Stomach (tissue), 9 donors: Measurements from ENCODE around the gene KRT86. TPM values are rescaled to one million over a fixed set of nuclear protein-coding genes. Genes with fewer than 3 reads are reported as not detected.

Experiments used
- DNase-seq, 2 donors: peaks; one replicate each; pipeline versions ENCODE4 v3.0.0 to v3.0.0-alpha.2; 2013 to 2019
- H3K27ac ChIP-seq, 5 donors: fragments of 200-600 bp in 4 of 5; sonication (generic) in 4 of 5; one replicate each; pipeline ENCODE4 v1.5.1; 2013 to 2019; ENCODE audit warnings: mild to moderate bottlenecking in 1 of 5, moderate library complexity in 1 of 5
- H3K27me3 ChIP-seq, 3 donors: fragments of 200-600 bp; sonication (generic); one replicate each; pipeline ENCODE4 v1.5.1; 2017 to 2019; ENCODE audit warnings: mixed run types in 1 of 3
- H3K36me3 ChIP-seq, 4 donors: fragments of 200-600 bp; sonication (generic); 1 replicate in 3 of 4; 2 replicates in 1 of 4; pipeline ENCODE4 v1.5.1; 2016 to 2019
- H3K4me1 ChIP-seq, 4 donors: fragments of 200-600 bp; sonication (generic); one replicate each; pipeline ENCODE4 v1.5.1; 2016 to 2019
- H3K4me3 ChIP-seq, 4 donors: fragments of 200-600 bp; sonication (generic) in 3 of 4; one replicate each; pipeline ENCODE4 v1.5.1; 2016 to 2019; ENCODE audit warnings: mild to moderate bottlenecking in 1 of 4
- H3K9me3 ChIP-seq, 4 donors: fragments of 200-600 bp; sonication (generic); one replicate each; pipeline ENCODE4 v1.5.1; 2016 to 2019
- EP300 ChIP-seq: sonication (generic); formaldehyde crosslinking; IDR thresholded peaks from one replicate; pipeline ENCODE4 v1.6.1; 2017; ENCODE audit warnings: antibody characterized with exemption
- POLR2A ChIP-seq, 4 donors: fragments of 450-650 bp; IDR thresholded peaks; one replicate each; pipeline ENCODE4 v1.6.1; 2016; ENCODE audit warnings: antibody characterized with exemption in 4 of 4, control low read depth in 2 of 4, mild to moderate bottlenecking in 1 of 4, moderate library complexity in 1 of 4
- POLR2AphosphoS5 ChIP-seq, 3 donors: sonication (generic); formaldehyde crosslinking; IDR thresholded peaks; one replicate each; pipeline ENCODE4 v1.6.1; 2016; ENCODE audit warnings: antibody characterized with exemption in 3 of 3
- WGBS, 5 donors: extraction: QIAGEN DNeasy Blood & Tissue Kit in 3 of 5; methylation state at CpG; one replicate each; pipeline versions ENCODE4 v1.1.5 to v1.1.7; 2013 to 2018; 5-methylcytosine and 5-hydroxymethylcytosine counted together
- intact Hi-C: fragments of 100-400 bp; cut with DNase I; formaldehyde crosslinking; loops from one replicate; pipeline ENCODE4 v1.15.1; 2023; ENCODE audit warnings: low total_unique reads
- polyA plus RNA-seq, 3 donors: library from polyadenylated mRNA; stranded (reverse); fragments of 200-250 nt; gene quantifications; one replicate each; pipeline ENCODE4 v1.2.3, GENCODE V29; 2013
- total RNA-seq, 5 donors: library from RNA; depleted of rRNA; stranded (reverse); fragments of >200 nt; gene quantifications; one replicate each; pipeline versions ENCODE4 v1.1.0 to v1.2.3, GENCODE V29; 2014 to 2016
- TF ChIP-seq, protein P1 (sequence below), 7 experiments: fragments of 450-650 bp in 4 of 7; fragments of 200-600 bp in 3 of 7; sonication (generic) in 3 of 7; IDR thresholded peaks; one replicate each; pipeline ENCODE4 v1.5.1; 2016 to 2019; ENCODE audit warnings: antibody characterized with exemption in 7 of 7, control low read depth in 2 of 7, mild to moderate bottlenecking in 1 of 7
- donor health status: healthy with polysubstance abuse.
- donor health status: Bipolar disorder and iron deficiency.
- donor health status: healthy.

The KRT86 gene
- total and polyA plus RNA-seq, 8 donors, result not detected

GRCh38 chr12:52231305-52232202 is 42.9 kb upstream of the KRT86 start:
- Histone ChIP-seq H3K27me3 (peaks cover 0 to 49% (median 20%) of the 10 kb centered on the region in 3 donors), H3K36me3 (no peaks in the 10 kb centered on the region), H3K4me1 (peaks cover 17 to 53% (median 42%) of the 10 kb centered on the region in 4 donors), H3K27ac (peak overlapping the region in 4 of 5 donors; percentile 24 to 66 (median 56)), H3K4me3 (no peak overlapping the region), H3K9me3 (no peaks in the 10 kb centered on the region)
- 40 to 60% (median 52%) methylated on average over 14 to 16 of the region's 16 CpGs for WGBS, 5 donors
- DNase-seq, result peak in 1 of 2 donors; percentile 72
- intact Hi-C loops, result no loop called here
- no peak for TF ChIP-seq EP300
- TF ChIP-seq, protein P1, sequence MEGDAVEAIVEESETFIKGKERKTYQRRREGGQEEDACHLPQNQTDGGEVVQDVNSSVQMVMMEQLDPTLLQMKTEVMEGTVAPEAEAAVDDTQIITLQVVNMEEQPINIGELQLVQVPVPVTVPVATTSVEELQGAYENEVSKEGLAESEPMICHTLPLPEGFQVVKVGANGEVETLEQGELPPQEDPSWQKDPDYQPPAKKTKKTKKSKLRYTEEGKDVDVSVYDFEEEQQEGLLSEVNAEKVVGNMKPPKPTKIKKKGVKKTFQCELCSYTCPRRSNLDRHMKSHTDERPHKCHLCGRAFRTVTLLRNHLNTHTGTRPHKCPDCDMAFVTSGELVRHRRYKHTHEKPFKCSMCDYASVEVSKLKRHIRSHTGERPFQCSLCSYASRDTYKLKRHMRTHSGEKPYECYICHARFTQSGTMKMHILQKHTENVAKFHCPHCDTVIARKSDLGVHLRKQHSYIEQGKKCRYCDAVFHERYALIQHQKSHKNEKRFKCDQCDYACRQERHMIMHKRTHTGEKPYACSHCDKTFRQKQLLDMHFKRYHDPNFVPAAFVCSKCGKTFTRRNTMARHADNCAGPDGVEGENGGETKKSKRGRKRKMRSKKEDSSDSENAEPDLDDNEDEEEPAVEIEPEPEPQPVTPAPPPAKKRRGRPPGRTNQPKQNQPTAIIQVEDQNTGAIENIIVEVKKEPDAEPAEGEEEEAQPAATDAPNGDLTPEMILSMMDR (IDR thresholded peaks at IDR 0.05), result no peak
- no peak for TF ChIP-seq POLR2A (IDR thresholded peaks at IDR 0.05)
- peak in 1 of 3 donors; percentile 4 for TF ChIP-seq POLR2AphosphoS5 (IDR thresholded peaks at IDR 0.05)

DNA sequence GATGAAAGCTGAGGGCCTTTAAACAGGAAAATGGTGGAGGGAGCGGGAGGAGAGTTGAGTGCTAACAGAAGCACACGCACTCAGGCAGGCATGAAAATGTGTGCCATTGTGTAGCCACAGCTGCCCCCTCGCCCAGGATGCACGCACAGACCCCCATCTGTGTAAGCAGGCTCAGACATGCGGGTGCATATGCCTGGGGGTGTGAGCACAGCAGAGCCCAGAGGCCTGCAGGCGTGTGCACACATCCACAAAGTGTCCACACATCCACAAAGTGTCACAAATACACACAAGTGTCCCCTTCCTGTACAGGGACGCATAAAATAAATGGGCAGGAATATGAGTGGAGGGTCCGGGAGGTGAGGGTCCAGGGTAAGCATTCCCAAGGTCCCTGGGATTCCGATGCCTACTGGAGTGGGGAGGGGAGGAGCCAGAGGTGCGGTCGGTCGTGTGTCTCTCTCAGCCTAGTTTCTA is 42.2 kb upstream of the KRT86 start:
- intact Hi-C loops, result no loop called here
- TF ChIP-seq POLR2A (IDR thresholded peaks at IDR 0.05), result no peak
- TF ChIP-seq, protein P1 (IDR thresholded peaks at IDR 0.05), result no peak
- no peak for TF ChIP-seq EP300
- no peak for TF ChIP-seq POLR2AphosphoS5 (IDR thresholded peaks at IDR 0.05)
- Histone ChIP-seq H3K27me3 (peaks cover 0 to 49% (median 20%) of the 10 kb centered on the region in 3 donors), H3K27ac (peak overlapping the region in 3 of 5 donors; percentile 47 to 66 (median 64)), H3K9me3 (no peaks in the 10 kb centered on the region), H3K36me3 (no peaks in the 10 kb centered on the region), H3K4me3 (no peak overlapping the region), H3K4me1 (peaks cover 17 to 53% (median 42%) of the 10 kb centered on the region in 4 donors)
- 71 to 79% (median 76%) methylated on average over 12 of the region's 12 CpGs for WGBS, 5 donors
- DNase-seq, result no peak

GRCh38 chr12:52232674-52233461 is 41.6 kb upstream of the KRT86 start, which contains the start of gene KRT7:
KRT7 (plus strand) TSS chr12:52233243; CDS start chr12:52233297, 54 bp downstream.
- Histone ChIP-seq H3K36me3 (no peaks in the 10 kb centered on the region), H3K4me1 (peaks cover 17 to 53% (median 42%) of the 10 kb centered on the region in 4 donors), H3K27ac (peak within 1 kb of the TSS in 3 of 5 donors; percentile 47 to 66 (median 64)), H3K9me3 (no peaks in the 10 kb centered on the region), H3K27me3 (peaks cover 0 to 49% (median 20%) of the 10 kb centered on the region in 3 donors), H3K4me3 (peak within 1 kb of the TSS; percentile 19 to 37 (median 23))
- 10 to 28% (median 12%) methylated on average over 21 to 58 of the region's 58 CpGs for WGBS, 5 donors
- DNase-seq, result peak in 1 of 2 donors; percentile 53
- no peak for TF ChIP-seq EP300
- TF ChIP-seq, protein P1 (IDR thresholded peaks at IDR 0.05), result no peak
- TF ChIP-seq POLR2A (IDR thresholded peaks at IDR 0.05), result no peak
- TF ChIP-seq POLR2AphosphoS5 (IDR thresholded peaks at IDR 0.05), result peak in 1 of 3 donors; percentile 22
- intact Hi-C loops, result no loop called here
